ENCODE measurements around the gene UMODL1.

Gene UMODL1, protein sequence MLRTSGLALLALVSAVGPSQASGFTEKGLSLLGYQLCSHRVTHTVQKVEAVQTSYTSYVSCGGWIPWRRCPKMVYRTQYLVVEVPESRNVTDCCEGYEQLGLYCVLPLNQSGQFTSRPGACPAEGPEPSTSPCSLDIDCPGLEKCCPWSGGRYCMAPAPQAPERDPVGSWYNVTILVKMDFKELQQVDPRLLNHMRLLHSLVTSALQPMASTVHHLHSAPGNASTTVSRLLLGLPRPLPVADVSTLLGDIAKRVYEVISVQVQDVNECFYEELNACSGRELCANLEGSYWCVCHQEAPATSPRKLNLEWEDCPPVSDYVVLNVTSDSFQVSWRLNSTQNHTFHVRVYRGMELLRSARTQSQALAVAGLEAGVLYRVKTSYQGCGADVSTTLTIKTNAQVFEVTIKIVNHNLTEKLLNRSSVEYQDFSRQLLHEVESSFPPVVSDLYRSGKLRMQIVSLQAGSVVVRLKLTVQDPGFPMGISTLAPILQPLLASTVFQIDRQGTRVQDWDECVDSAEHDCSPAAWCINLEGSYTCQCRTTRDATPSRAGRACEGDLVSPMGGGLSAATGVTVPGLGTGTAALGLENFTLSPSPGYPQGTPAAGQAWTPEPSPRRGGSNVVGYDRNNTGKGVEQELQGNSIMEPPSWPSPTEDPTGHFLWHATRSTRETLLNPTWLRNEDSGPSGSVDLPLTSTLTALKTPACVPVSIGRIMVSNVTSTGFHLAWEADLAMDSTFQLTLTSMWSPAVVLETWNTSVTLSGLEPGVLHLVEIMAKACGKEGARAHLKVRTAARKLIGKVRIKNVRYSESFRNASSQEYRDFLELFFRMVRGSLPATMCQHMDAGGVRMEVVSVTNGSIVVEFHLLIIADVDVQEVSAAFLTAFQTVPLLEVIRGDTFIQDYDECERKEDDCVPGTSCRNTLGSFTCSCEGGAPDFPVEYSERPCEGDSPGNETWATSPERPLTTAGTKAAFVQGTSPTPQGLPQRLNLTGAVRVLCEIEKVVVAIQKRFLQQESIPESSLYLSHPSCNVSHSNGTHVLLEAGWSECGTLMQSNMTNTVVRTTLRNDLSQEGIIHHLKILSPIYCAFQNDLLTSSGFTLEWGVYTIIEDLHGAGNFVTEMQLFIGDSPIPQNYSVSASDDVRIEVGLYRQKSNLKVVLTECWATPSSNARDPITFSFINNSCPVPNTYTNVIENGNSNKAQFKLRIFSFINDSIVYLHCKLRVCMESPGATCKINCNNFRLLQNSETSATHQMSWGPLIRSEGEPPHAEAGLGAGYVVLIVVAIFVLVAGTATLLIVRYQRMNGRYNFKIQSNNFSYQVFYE

DNA sequence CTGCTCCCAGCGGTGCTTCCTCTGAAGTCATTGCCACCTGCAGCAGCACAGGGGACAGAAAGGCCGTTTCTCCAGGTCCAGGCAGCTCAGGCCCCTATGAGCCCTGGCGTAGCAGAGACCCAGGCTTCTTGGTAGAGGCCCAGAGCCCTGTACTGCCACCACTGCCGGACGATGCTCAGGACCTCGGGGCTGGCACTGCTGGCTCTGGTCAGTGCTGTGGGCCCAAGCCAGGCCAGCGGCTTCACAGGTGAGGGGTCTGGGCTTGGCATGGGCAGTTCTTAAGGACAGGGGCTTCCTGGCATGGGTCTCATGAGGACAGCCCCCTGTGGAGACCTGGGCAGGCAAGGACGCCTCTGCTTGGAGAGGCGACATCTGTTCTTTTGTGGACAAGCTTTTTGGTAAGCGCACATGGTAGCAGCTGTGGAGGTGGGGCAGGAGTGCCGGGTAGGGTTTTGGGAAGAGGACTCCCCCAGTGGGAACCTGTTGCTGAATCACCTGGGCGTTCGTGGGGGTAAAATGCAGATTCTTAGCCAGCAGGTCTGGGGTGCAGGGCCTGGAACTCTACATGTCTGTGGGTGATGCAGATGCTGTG, at the start of gene UMODL1:
UMODL1 (plus strand) TSS at position 172 of the 592 bp plus-strand sequence; CDS start at position 172, 0 bp downstream.
- no peak for TF ChIP-seq GATA2 (IDR thresholded peaks at IDR 0.05; ENCODE audit: low read depth, low read length)
- no peak for TF ChIP-seq GATA3 (IDR thresholded peaks at IDR 0.05; ENCODE audit: low read depth, low read length)

DNA sequence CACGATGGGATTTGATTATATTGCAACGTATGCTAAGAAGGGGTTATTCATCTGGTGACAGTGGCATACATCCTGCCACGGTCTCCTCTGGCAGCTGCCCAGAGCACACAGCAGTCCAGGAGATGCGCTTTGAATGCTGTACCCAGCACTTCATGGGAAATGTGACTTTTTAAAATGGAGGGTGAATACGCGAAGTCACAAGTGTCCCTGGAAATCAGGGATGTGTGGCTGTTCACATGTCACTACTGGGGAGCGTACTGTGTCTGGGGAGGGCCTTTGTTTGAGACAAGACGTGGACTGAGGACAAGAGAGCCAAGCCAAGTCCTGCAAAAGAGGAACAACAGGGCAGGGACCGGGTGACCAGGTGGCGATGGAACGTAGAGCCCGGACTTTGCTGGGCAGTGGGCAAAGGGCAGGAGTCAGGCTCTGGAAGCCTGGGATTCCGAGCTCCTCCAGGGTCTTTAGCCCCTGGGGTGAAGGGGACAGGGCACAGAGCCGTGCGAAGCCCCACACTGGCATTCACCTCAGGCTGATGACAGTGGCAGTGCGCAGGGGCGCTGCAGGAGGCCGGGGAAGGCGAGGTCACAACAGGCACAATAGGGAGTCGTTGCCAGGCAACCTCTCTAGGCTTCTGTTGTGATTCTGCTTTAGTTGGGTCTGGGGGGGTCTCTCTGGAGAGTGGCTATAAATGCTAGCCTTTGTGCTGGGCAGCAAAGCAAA, 49.6 kb upstream of the UMODL1 start:
- no peak for TF ChIP-seq GATA2 (IDR thresholded peaks at IDR 0.05; ENCODE audit: low read depth, low read length)
- TF ChIP-seq GATA3 (IDR thresholded peaks at IDR 0.05; ENCODE audit: low read depth, low read length), result no peak

DNA sequence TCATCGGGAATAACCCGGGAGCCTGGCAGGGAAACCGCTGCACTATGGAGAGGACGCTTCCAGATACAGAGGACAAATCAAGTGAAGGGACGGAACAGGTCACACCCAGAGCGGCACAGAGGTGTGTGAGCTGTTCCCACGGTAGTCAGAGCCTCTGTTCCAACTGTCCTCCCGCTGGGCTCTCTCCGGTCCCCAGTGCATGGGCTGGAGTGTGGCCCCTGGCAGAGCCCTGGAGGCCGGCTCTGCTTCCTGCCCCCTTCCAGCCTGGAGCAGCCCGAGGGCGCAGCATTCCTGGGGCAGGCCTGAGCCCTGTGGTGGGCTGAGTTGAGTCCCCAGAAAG, 49.1 kb upstream of the UMODL1 start:
- TF ChIP-seq GATA3 (IDR thresholded peaks at IDR 0.05; ENCODE audit: low read depth, low read length) (no peak), GATA2 (IDR thresholded peaks at IDR 0.05; ENCODE audit: low read depth, low read length) (no peak)

DNA sequence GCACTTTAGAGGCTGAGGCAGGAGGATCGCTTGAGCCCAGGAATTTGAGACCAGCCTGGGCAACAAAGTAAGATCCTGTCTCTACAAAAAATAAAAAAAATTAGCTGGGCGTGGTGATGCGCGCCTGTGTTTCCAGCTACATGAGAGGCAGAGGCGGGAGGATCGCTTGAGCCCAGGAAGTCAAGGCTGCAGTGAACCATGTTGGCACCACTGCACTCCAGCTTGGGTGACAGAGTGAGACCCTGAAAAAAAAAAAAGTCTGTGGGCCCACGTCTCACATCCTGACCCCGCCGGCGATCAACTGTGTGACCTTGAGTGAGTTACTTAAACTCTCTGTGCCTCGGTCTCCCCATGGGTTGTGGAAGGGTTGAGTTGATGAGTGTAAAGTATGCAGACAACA, 48.2 kb upstream of the UMODL1 start:
- no peak for TF ChIP-seq GATA3 (IDR thresholded peaks at IDR 0.05; ENCODE audit: low read depth, low read length)
- no peak for TF ChIP-seq GATA2 (IDR thresholded peaks at IDR 0.05; ENCODE audit: low read depth, low read length)

DNA sequence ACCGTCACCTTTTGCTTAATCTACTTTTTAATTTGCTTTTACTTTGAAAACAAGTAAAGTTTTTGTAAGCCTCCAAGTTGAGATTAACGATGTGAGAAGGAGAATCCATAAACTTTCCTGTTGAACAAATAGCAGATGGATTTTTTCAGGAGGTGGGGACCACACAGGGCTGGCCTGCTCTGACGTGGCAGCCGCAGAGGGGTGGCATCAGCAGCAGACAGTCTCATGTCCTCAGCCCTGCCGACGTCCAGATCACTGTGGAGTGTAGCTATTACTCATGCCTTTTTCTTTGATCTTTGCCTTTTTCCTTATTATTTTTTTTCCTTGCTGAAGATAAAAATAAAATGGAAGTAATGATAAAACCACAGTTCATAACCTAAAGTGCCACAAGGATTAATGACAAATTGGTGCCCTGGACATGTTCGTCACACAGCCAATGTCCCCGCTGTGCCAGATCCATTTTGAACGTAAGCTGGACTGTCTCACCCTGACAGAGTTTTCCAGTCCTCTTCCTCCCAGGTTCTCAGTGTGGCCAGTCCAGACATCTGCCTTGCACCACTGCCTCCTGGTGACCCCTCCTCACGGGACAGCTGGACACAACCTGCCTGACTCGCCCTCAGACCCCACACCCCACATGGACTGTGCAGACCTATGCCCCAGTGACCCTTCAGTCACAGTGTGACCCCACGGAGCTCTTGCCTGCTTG, 45.6 kb upstream of the UMODL1 start:
- TF ChIP-seq GATA3 (IDR thresholded peaks at IDR 0.05; ENCODE audit: low read depth, low read length) (no peak), GATA2 (IDR thresholded peaks at IDR 0.05; ENCODE audit: low read depth, low read length) (no peak)

DNA sequence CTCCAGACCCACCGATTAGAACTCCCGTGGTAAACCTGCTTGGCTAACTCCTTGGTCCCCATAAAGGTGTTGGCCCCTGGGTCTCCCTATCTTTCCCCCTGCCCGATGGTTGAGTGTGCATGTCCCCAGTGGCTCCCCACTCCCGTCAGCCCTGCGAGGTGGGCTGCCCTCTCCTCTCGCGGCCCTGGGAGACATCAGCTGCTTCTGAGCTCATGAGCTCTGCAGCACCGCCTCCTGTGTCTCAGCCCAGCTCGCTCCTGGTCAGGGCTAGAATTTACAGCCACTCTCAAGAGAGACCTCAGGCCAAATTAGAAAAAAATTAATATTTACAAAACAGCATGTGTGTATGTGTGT, 45.1 kb upstream of the UMODL1 start:
- no peak for TF ChIP-seq GATA2 (IDR thresholded peaks at IDR 0.05; ENCODE audit: low read depth, low read length)
- no peak for TF ChIP-seq GATA3 (IDR thresholded peaks at IDR 0.05; ENCODE audit: low read depth, low read length)

DNA sequence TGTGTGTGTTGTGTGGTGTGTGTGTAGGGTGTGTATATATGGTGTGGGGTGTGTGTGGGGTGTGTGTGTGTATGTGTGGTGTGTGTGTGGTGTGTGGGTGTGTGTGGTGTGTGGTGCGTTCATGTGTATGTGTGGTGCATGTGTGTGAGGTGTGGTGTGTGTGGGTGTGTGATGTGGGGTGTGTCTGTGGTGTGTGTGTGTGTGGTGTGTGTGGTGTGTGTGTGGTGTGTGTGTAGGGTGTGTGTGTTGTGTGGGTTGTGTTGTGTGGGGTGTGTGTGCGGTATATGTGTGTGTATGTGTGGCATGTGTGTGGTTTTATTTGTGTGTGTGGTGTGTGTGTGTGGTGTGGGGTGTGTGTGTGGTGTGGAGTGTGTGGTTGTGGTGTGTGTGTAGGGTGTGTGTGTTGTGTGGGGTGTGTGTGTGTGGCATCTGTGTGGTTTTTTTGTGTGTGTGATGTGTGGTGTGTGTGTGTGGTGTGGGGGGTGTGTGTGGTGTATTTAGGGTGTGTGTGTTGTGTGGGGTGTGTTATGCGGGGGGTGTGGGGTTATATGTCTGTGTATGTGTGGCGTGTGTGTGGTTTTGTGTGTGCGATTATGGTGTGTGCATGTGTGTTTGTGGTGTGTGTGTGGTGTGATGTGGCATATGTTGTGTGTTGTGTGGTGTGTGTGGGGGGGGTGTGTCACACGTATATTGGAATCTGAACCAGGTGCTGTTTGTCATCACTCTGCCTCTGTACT, 43.9 kb upstream of the UMODL1 start:
- no peak for TF ChIP-seq GATA2 (IDR thresholded peaks at IDR 0.05; ENCODE audit: low read depth, low read length)
- TF ChIP-seq GATA3 (IDR thresholded peaks at IDR 0.05; ENCODE audit: low read depth, low read length), result no peak

DNA sequence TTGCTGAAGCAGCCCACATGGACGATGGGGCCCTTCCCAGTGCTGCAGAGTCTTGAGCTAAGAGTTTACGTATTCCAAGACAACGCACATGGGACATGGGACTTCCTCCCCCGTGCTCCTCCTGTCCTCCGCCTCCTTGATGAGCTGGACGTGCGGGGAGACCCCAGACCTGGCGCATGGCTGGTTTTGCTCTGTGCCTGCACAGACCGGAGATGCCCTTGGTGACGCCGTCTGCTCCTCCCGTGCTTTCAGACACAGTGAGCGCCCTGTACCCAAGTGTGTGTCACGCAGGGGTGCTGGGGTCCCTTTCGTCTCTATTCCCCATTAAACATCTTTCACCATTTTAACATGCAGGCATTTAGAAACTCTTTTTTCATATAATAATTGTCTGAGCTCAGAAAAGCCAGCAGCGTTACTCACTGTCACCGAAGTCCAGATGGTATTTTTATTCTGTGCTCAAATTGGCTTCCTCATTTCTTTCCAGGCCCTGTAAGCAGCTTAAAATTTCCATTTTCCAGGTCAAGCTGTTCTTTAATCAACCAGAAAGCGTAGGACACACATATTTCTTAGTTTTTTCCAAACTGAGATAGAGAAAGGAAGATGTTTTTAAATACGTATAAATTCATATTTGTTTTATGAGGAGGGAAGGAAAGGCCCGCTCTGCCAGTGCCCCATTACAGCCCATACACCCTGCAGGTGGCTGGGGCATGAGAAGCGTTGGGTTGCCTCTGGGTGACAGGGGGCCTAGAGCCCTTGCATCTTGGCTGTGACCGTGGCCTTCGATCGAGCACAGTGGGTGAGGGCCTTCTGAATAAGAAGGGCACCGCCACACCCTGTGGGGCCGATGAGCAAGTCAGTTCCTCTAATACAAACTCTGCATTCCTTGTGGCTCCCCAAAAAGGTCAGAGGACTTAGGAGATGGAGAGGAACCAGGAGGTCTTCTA, 43.0 kb upstream of the UMODL1 start:
- no peak for TF ChIP-seq GATA2 (IDR thresholded peaks at IDR 0.05; ENCODE audit: low read depth, low read length)
- no peak for TF ChIP-seq GATA3 (IDR thresholded peaks at IDR 0.05; ENCODE audit: low read depth, low read length)

DNA sequence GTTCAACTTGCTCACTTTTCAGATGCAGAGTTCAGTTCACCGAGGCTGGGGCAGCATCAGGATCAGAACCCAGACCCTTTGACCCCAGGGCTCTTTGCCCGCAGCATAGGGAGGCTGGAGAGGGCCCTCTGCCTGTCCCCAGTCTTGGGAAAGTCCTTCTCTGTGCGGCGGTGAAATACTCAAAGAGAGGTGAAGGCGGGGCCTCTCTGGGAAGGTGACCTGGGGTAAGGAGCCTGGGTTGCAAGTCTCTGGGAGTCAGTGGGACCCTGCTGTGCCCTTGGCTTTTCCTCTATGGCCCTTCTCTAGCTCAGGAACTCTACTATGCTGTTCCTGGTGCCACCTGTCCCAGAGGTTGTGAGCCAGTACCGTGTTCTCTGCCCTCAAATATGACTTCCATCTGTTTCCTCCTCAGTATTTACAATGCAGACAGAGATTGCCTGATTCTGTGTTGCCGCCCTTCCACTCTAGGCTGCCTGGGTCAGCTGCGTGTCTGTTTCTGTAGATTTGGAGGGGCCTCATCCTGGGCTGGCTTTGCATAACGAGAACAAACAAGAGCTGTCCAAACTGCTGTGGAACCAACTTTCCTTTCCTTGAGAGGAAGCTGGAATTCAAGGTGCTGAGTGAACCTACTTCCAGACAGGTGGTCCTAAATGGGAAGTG, 42.2 kb upstream of the UMODL1 start:
- no peak for TF ChIP-seq GATA2 (IDR thresholded peaks at IDR 0.05; ENCODE audit: low read depth, low read length)
- TF ChIP-seq GATA3 (IDR thresholded peaks at IDR 0.05; ENCODE audit: low read depth, low read length), result no peak

DNA sequence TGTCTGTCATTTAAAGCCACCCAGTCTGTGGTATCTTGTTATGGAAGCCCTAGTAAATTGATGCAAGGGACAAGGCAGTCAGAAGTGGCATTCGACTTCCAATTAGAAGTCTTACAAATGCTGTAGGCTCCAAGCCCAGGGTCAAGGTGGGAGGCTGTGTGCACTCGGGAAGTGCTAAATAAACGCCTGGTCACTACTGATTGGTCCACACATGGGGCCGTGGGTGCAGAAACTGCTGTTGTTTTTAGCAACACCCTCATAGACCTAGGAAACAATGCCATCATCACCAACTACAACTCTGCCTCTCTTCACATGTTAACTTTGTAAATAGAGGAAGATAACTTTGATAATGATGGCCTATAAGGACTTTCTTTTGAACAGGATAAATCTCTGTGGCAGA, 40.8 kb upstream of the UMODL1 start:
- TF ChIP-seq GATA2 (IDR thresholded peaks at IDR 0.05; ENCODE audit: low read depth, low read length) (no peak), GATA3 (IDR thresholded peaks at IDR 0.05; ENCODE audit: low read depth, low read length) (no peak)

All from SH-SY5Y (cell line).